Sigmoid colon (tissue), 7 donors: ENCODE data around the gene RPS14. TPM values are rescaled to one million over a fixed set of nuclear protein-coding genes. Genes with fewer than 3 reads are reported as not detected.
"Not testable (repeated sequence)": the region's sequence is repeated elsewhere in the genome, so short reads cannot be mapped to it uniquely, and the experiment has no call there.

Source experiments
- DNase-seq: peaks from one replicate; pipeline ENCODE4 v3.0.0-alpha.2; 2019
- H3K27ac ChIP-seq, 4 donors: fragments of 200-600 bp; sonication (generic); one replicate each; pipeline ENCODE4 v1.5.1; 2016 to 2019; ENCODE audit warnings: mild to moderate bottlenecking in 1 of 4
- H3K27me3 ChIP-seq, 3 donors: fragments of 200-600 bp; sonication (generic); one replicate each; pipeline ENCODE4 v1.5.1; 2019; ENCODE audit warnings: mild to moderate bottlenecking in 1 of 3
- H3K36me3 ChIP-seq, 4 donors: fragments of 200-600 bp; sonication (generic); one replicate each; pipeline ENCODE4 v1.5.1; 2016 to 2019
- H3K4me1 ChIP-seq, 4 donors: fragments of 200-600 bp; sonication (generic); one replicate each; pipeline ENCODE4 v1.5.1; 2017 to 2019
- H3K4me3 ChIP-seq, 4 donors: fragments of 200-600 bp; sonication (generic); one replicate each; pipeline ENCODE4 v1.5.1; 2017 to 2019; ENCODE audit warnings: mild to moderate bottlenecking in 2 of 4, moderate library complexity in 1 of 4
- H3K9me3 ChIP-seq, 4 donors: fragments of 200-600 bp in 3 of 4; sonication (generic) in 3 of 4; one replicate each; pipeline versions ENCODE4 v1.5.1 to v1.6.1; 2013 to 2019
- EP300 ChIP-seq, 4 donors: sonication (generic); formaldehyde crosslinking; IDR thresholded peaks; one replicate each; pipeline ENCODE4 v1.6.1; 2017; ENCODE audit warnings: antibody characterized with exemption in 4 of 4
- POLR2A ChIP-seq, 2 donors: fragments of 450-650 bp; IDR thresholded peaks; one replicate each; pipeline ENCODE4 v1.6.1; 2016; ENCODE audit warnings: antibody characterized with exemption in 2 of 2, mild to moderate bottlenecking in 2 of 2, moderate library complexity in 2 of 2
- POLR2AphosphoS5 ChIP-seq, 4 donors: sonication (generic); formaldehyde crosslinking; IDR thresholded peaks; one replicate each; pipeline ENCODE4 v1.6.1; 2017; ENCODE audit warnings: antibody characterized with exemption in 4 of 4
- WGBS, 2 donors: extraction: QIAGEN DNeasy Blood & Tissue Kit; methylation state at CpG; one replicate each; pipeline ENCODE4 v1.1.7; 2013; 5-methylcytosine and 5-hydroxymethylcytosine counted together
- intact Hi-C: fragments of 100-400 bp; cut with DNase I; formaldehyde crosslinking; loops from one replicate; pipeline ENCODE4 v1.15.1; 2023
- polyA plus RNA-seq, 3 donors: library from polyadenylated mRNA; stranded (reverse); fragments of 200-250 nt; gene quantifications; one replicate each; pipeline ENCODE4 v1.2.3, GENCODE V29; 2013
- total RNA-seq, 4 donors: library from RNA; depleted of rRNA; stranded (reverse); fragments of >200 nt; gene quantifications; one replicate each; pipeline ENCODE4 v1.1.0, GENCODE V29; 2016
- TF ChIP-seq, protein P1 (sequence below), 4 experiments: fragments of 450-650 bp in 3 of 4; fragments of 200-600 bp in 1 of 4; IDR thresholded peaks; one replicate each; pipeline ENCODE4 v1.5.1; 2016 to 2019; ENCODE audit warnings: antibody characterized with exemption in 4 of 4, mild to moderate bottlenecking in 3 of 4, moderate library complexity in 2 of 4
- donor health status: healthy with polysubstance abuse.
- donor health status: Bipolar disorder and iron deficiency.
- donor health status: healthy.

The RPS14 gene
- total and polyA plus RNA-seq, 7 donors: 3,111 to 7,878 (median 5,290) TPM

DNA sequence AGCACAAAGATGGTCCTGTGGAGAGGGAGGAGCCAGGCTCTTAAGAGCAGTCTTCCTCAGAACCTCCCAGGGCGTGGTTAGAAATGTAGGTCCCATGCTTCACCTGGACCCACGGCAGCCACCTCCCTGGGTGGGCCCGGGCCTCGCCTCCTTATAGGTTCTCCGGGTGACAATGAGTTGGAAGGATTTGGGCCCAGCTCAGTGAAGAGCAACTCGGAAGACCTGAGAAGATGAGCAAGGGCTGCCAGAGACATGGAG is 32.1 kb upstream of the RPS14 start:
- no peaks in the 10 kb centered on the region for H3K27me3 ChIP-seq
- no peaks in the 10 kb centered on the region for H3K36me3 ChIP-seq
- H3K4me3 ChIP-seq: no peak overlapping the region
- DNase-seq: no peak
- TF ChIP-seq POLR2AphosphoS5 (IDR thresholded peaks at IDR 0.05) (no peak), POLR2A (IDR thresholded peaks at IDR 0.05) (no peak), EP300 (IDR thresholded peaks at IDR 0.05) (no peak)
- TF ChIP-seq, protein P1, sequence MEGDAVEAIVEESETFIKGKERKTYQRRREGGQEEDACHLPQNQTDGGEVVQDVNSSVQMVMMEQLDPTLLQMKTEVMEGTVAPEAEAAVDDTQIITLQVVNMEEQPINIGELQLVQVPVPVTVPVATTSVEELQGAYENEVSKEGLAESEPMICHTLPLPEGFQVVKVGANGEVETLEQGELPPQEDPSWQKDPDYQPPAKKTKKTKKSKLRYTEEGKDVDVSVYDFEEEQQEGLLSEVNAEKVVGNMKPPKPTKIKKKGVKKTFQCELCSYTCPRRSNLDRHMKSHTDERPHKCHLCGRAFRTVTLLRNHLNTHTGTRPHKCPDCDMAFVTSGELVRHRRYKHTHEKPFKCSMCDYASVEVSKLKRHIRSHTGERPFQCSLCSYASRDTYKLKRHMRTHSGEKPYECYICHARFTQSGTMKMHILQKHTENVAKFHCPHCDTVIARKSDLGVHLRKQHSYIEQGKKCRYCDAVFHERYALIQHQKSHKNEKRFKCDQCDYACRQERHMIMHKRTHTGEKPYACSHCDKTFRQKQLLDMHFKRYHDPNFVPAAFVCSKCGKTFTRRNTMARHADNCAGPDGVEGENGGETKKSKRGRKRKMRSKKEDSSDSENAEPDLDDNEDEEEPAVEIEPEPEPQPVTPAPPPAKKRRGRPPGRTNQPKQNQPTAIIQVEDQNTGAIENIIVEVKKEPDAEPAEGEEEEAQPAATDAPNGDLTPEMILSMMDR (IDR thresholded peaks at IDR 0.05): no peak
- no peak overlapping the region for H3K27ac ChIP-seq
- H3K4me1 ChIP-seq: peaks cover 0 to 10% (median 8%) of the 10 kb centered on the region in 4 donors
- no peaks in the 10 kb centered on the region for H3K9me3 ChIP-seq
- intact Hi-C loops: no loop called here
- 71 to 85% methylated on average over 6 of the region's 6 CpGs for WGBS, 2 donors

DNA sequence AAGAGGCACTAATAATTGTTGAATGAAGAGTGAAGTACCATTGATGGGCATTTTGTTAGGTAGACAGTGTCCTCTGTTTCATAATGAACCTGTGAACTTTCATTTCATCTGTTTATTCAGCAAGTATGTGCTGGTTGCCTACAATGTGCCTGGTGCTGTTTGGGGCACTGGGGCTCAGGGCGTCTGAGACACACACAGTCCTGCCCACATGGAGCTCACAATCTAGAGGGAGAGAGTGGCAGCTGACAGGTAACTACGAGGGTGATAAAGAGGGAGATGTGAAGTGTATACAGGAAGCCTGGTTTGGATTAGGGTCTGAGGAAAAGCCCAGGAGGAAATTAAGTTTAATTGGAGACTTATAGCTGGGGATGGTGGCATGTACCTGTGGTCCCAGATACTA is 29.9 kb upstream of the RPS14 start:
- intact Hi-C loops: loop anchor here (5.0 kb wide), 1 partner anchor 38 kb away; no protein-coding TSS in a partner anchor

DNA sequence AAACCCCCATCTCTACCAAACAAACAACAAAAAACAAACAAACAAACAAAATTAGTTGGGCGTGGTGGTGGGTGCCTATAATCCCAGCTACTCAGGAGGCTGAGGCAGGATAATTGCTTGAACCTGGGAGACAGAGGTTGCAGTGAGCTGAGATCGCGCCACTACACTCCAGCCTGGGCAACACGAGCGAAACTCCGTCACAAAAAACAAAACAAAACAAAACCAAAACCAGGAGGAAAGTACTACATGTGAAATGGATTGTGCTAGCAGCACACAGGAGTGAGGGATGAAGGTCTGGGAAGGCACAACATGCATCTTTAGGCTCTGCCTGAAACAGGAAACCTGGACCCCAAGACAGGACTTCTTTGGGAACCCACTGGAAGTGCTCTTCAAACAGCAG is 27.0 kb upstream of the RPS14 start:
- H3K36me3 ChIP-seq, DNase-seq, H3K27me3 ChIP-seq, H3K27ac ChIP-seq, H3K4me1 ChIP-seq, H3K9me3 ChIP-seq, H3K4me3 ChIP-seq: not testable (repeated sequence)
- intact Hi-C loops: loop anchor here (5.0 kb wide), 1 partner anchor 41 kb away; no protein-coding TSS in a partner anchor
- 73 to 84% methylated on average over 6 of the region's 6 CpGs for WGBS, 2 donors

More for the DNA sequence above, 29.9 kb upstream of the RPS14 start:
- H3K9me3 ChIP-seq: no peaks in the 10 kb centered on the region
- no peak for TF ChIP-seq POLR2A (IDR thresholded peaks at IDR 0.05)
- no peak for TF ChIP-seq EP300 (IDR thresholded peaks at IDR 0.05)
- TF ChIP-seq, protein P1 (IDR thresholded peaks at IDR 0.05): no peak
- TF ChIP-seq POLR2AphosphoS5 (IDR thresholded peaks at IDR 0.05): no peak
- DNase-seq: no peak
- no peak overlapping the region for H3K27ac ChIP-seq
- 70 to 78% methylated on average over 2 of the region's 2 CpGs for WGBS, 2 donors
- H3K27me3 ChIP-seq: no peaks in the 10 kb centered on the region
- H3K4me3 ChIP-seq: no peak overlapping the region
- no peaks in the 10 kb centered on the region for H3K36me3 ChIP-seq
- H3K4me1 ChIP-seq: no peaks in the 10 kb centered on the region

DNA sequence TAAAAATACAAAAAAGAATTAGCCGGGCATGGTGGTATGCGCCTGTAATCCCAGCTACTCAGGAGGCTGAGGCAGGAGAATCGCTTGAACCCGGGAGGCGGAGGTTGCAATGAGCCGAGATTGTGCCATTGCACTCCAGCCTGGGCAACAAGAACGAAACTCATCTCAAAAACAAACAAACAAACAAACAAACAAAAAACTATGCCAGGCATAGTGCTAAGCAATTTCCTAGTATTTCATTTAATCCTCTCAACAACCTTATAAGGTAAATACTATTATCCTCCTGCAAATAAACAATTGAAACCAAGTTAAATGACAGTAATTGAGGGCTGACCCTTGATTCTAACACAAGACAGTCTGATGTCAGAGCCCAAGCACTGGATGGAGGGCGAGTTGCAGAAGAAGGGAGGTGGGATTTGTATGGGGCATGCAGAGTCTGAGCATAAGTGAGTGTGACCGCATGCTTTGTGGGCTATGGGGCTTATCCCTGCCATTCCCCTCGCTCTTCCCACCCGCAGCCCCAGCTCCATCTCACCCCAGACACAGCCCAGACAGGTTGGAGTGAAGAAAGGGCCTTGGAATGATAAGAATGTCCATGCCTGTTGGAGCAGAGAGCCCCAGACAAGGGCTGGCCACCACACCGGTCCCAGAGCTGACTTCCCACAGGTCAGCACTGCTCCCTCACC is 24.3 kb upstream of the RPS14 start:
- no peaks in the 10 kb centered on the region for H3K27me3 ChIP-seq
- DNase-seq: no peak
- H3K36me3 ChIP-seq: no peaks in the 10 kb centered on the region
- peaks cover 0 to 16% (median 8%) of the 10 kb centered on the region in 4 donors for H3K4me1 ChIP-seq
- 88 to 91% methylated on average over 12 of the region's 12 CpGs for whole genome bisulfite sequencing, 2 donors
- H3K9me3 ChIP-seq: no peaks in the 10 kb centered on the region
- no peak overlapping the region for H3K4me3 ChIP-seq
- intact Hi-C loops: no loop called here
- TF ChIP-seq, protein P1 (IDR thresholded peaks at IDR 0.05): no peak
- TF ChIP-seq POLR2A (IDR thresholded peaks at IDR 0.05) (no peak), POLR2AphosphoS5 (IDR thresholded peaks at IDR 0.05) (no peak), EP300 (IDR thresholded peaks at IDR 0.05) (no peak)
- no peak overlapping the region for H3K27ac ChIP-seq

DNA sequence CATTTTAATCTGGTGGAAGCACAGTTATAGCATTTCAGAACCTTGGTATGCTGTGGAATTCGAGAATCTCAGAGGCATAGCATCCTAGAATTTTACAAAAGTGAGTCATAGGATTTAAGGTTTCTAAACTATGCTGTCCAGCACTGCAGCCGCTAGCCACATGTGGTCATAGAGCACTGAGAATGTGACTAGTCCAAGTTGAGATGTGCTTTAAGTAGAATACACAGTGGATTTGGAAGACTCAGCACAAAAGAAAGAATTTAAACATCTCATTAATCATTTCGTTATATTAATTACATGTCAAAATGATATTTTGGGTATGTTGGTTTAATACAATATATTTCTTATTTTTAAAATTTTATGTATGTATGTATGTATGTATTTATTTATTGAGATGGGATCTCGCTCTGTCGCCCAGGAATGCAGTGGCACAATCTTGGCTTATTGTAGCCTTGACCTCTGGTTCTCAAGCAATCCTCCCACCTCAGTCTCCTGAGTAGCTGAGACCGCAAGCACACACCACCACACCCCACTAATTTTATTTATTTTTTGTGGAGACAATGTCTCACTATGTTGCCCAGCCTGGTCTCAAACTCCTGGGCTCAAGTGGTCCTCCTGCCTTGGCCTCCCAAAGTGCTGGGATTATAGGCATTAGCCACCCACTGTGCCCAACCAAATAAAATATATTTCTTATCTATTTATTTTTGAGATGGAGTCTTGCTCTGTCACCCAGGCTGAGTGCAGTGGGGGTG is 20.4 kb upstream of the RPS14 start:
- Histone ChIP-seq H3K9me3 (no peaks in the 10 kb centered on the region), H3K4me3 (no peak overlapping the region), H3K36me3 (no peaks in the 10 kb centered on the region), H3K4me1 (peaks cover 0 to 18% (median 10%) of the 10 kb centered on the region in 4 donors), H3K27me3 (no peaks in the 10 kb centered on the region), H3K27ac (peak overlapping the region in 1 of 4 donors; percentile 11)
- DNase-seq: no peak
- no peak for TF ChIP-seq POLR2A (IDR thresholded peaks at IDR 0.05)
- TF ChIP-seq, protein P1 (IDR thresholded peaks at IDR 0.05): no peak
- no peak for TF ChIP-seq POLR2AphosphoS5 (IDR thresholded peaks at IDR 0.05)
- no peak for TF ChIP-seq EP300 (IDR thresholded peaks at IDR 0.05)
- intact Hi-C loops: no loop called here
- WGBS, 2 donors: 76% methylated on average over 6 of the region's 6 CpGs
